SK-N-SH (cell line): ENCODE measurements around the gene NLN. TPM values are rescaled to one million over a fixed set of nuclear protein-coding genes. Genes with fewer than 3 reads are reported as not detected.

Experiments
- CTCF ChIA-PET: fragments of 300-600, 350-600 bp; formaldehyde crosslinking; extraction: SDS; loops from one replicate; lab custom pipeline; 2021; lab: Yijun Ruan, JAX
- POLR2A ChIA-PET: fragments of 350-600 bp; sonication (Branson Sonifier 250); formaldehyde crosslinking; extraction: SDS; loops from one replicate; lab custom pipeline; 2020; ENCODE audit warnings: antibody characterized with exemption, inconsistent platforms; lab: Yijun Ruan, JAX
- DNase-seq: peaks from one replicate; pipeline ENCODE4 v3.0.0; 2012
- H2AFZ ChIP-seq: fragments of 200-600 bp; sonication (generic); 2 replicates; pipeline ENCODE4 v1.8.1; 2016; ENCODE audit warnings: antibody characterized with exemption, mild to moderate bottlenecking, low read depth
- H3F3A ChIP-seq: fragments of 200-600 bp; sonication (generic); replicated peaks from 2 replicates; pipeline ENCODE3; 2016; ENCODE audit warnings: antibody characterized with exemption, mild to moderate bottlenecking; ENCODE audit not compliant: insufficient read depth
- H3K27ac ChIP-seq, 2 experiments: fragments of 200-500 bp in 1 of 2; fragments of 200-600 bp in 1 of 2; sonication (Bioruptor generic) in 1 of 2; sonication (generic), shearing (Covaris generic) in 1 of 2; 2 replicates each; pipeline versions ENCODE4 v1.5.1 to v1.6.1; 2014 to 2016; ENCODE audit warnings: low read depth in 2 of 2, inconsistent platforms in 1 of 2, low read length in 1 of 2, mild to moderate bottlenecking in 1 of 2, mixed read lengths in 1 of 2
- H3K27me3 ChIP-seq: fragments of 200-600 bp; sonication (generic), shearing (Covaris generic); 2 replicates; pipeline ENCODE4 v1.6.1; 2016; ENCODE audit warnings: mixed run types; ENCODE audit not compliant: insufficient read depth
- H3K36me3 ChIP-seq, 2 experiments: fragments of 200-500 bp in 1 of 2; fragments of 200-600 bp in 1 of 2; sonication (Bioruptor generic) in 1 of 2; sonication (generic) in 1 of 2; replicated peaks in 1 of 2; 2 replicates each; pipeline versions ENCODE3 to v1.5.1; 2014 to 2016; ENCODE audit warnings: low read length in 1 of 2, mild to moderate bottlenecking in 1 of 2; ENCODE audit not compliant: insufficient read depth in 2 of 2, control insufficient read depth in 1 of 2
- H3K4me1 ChIP-seq, 2 experiments: fragments of 200-500 bp in 1 of 2; fragments of 200-600 bp in 1 of 2; sonication (Bioruptor generic) in 1 of 2; sonication (generic), shearing (Covaris generic) in 1 of 2; 2 replicates each; pipeline versions ENCODE4 v1.5.1 to v1.6.1; 2014 to 2016; ENCODE audit warnings: low read depth in 1 of 2, low read length in 1 of 2, mixed run types in 1 of 2; ENCODE audit not compliant: insufficient read depth in 2 of 2, control insufficient read depth in 1 of 2
- H3K4me2 ChIP-seq: fragments of 200-600 bp; sonication (generic), shearing (Covaris generic); 2 replicates; pipeline ENCODE4 v1.6.1; 2017; ENCODE audit warnings: mixed run types
- H3K4me3 ChIP-seq, 2 experiments: fragments of 200-500 bp in 1 of 2; fragments of 200-600 bp in 1 of 2; sonication (Bioruptor generic) in 1 of 2; sonication (generic), shearing (Covaris generic) in 1 of 2; 2 replicates each; pipeline versions ENCODE4 v1.5.1 to v1.8.1; 2014 to 2016; ENCODE audit warnings: low read depth in 2 of 2, inconsistent platforms in 1 of 2, low read length in 1 of 2, mild to moderate bottlenecking in 1 of 2, mixed read lengths in 1 of 2, moderate library complexity in 1 of 2
- H3K79me2 ChIP-seq: fragments of 200-600 bp; sonication (generic); 2 replicates; pipeline ENCODE4 v1.8.1; 2017; ENCODE audit warnings: mild to moderate bottlenecking; ENCODE audit not compliant: insufficient read depth
- H3K9ac ChIP-seq: fragments of 200-600 bp; sonication (generic); 2 replicates; pipeline ENCODE4 v1.6.1; 2017; ENCODE audit warnings: mixed run types
- H3K9me2 ChIP-seq: fragments of 200-600 bp; sonication (generic); 2 replicates; pipeline ENCODE4 v1.6.1; 2017; ENCODE audit warnings: mixed run types
- H3K9me3 ChIP-seq: fragments of 200-600 bp; sonication (generic); 2 replicates; pipeline ENCODE4 v1.6.1; 2017; ENCODE audit warnings: mixed run types, mild to moderate bottlenecking, moderate library complexity
- H4K20me1 ChIP-seq: fragments of 200-600 bp; sonication (generic); 2 replicates; pipeline ENCODE4 v1.6.1; 2017; ENCODE audit warnings: mild to moderate bottlenecking, mixed run types; ENCODE audit not compliant: insufficient read depth
- EP300 ChIP-seq, 2 experiments: IDR thresholded peaks; 2 replicates each; pipeline versions ENCODE4 v1.4.0 to v1.6.1; 2012; ENCODE audit warnings: borderline replicate concordance in 1 of 2, low read depth in 1 of 2, low read length in 1 of 2
- FOSL2 ChIP-seq: IDR thresholded peaks from 2 replicates; pipeline ENCODE4 v1.4.0; 2012; ENCODE audit warnings: low read depth, mild to moderate bottlenecking, moderate library complexity, borderline replicate concordance
- FOXM1 ChIP-seq: IDR thresholded peaks from 2 replicates; pipeline ENCODE4 v1.4.0; 2012; ENCODE audit warnings: low read depth, mild to moderate bottlenecking
- MEF2A ChIP-seq: IDR thresholded peaks from 2 replicates; pipeline ENCODE4 v1.4.0; 2012; ENCODE audit warnings: low read depth, borderline replicate concordance
- NFIC ChIP-seq: IDR thresholded peaks from 2 replicates; pipeline ENCODE4 v1.4.0; 2012; ENCODE audit warnings: borderline replicate concordance
- RCOR1 ChIP-seq: fragments of 150-350 bp; IDR thresholded peaks from 2 replicates; pipeline ENCODE4 v1.6.1; 2017; ENCODE audit warnings: antibody characterized with exemption, low read length
- TAF1 ChIP-seq: IDR thresholded peaks from 2 replicates; pipeline ENCODE4 v1.6.1; 2012; ENCODE audit warnings: low read depth, mild to moderate bottlenecking, low read length, moderate library complexity, borderline replicate concordance
- TCF12 ChIP-seq: IDR thresholded peaks from 2 replicates; pipeline ENCODE4 v1.4.0; 2012
- WGBS: methylation state at CpG from one replicate; pipeline ENCODE4 v1.1.6; 2017; ENCODE audit warnings: low lambda C conversion rate; 5-methylcytosine and 5-hydroxymethylcytosine counted together
- polyA plus RNA-seq, 3 experiments: library from polyadenylated mRNA; depleted of rRNA; stranded (reverse); fragments of >200 nt; gene quantifications; 2 replicates each; pipeline ENCODE4 v1.2.3, GENCODE V29; 2012
- TF ChIP-seq, protein P1 (sequence below): IDR thresholded peaks from 2 replicates; pipeline ENCODE4 v1.4.0; 2012; ENCODE audit warnings: low read depth, borderline replicate concordance
- TF ChIP-seq, protein P2 (sequence below): fragments of 200-600 bp; sonication (generic); IDR thresholded peaks from 2 replicates; pipeline ENCODE4 v1.6.1; 2017; ENCODE audit warnings: antibody characterized with exemption, mild to moderate bottlenecking, moderate library complexity
- TF ChIP-seq, protein P3 (sequence below): IDR thresholded peaks from 2 replicates; pipeline ENCODE4 v1.4.0; 2012; ENCODE audit warnings: low read depth
- TF ChIP-seq, protein P4 (sequence below): IDR thresholded peaks from 2 replicates; pipeline ENCODE4; 2012
- TF ChIP-seq, protein P5 (sequence below): fragments of 150-350 bp; IDR thresholded peaks from 2 replicates; pipeline ENCODE4 v1.6.1; 2017; ENCODE audit warnings: antibody characterized with exemption, low read length, low read depth, borderline replicate concordance
- TF ChIP-seq, protein P6 (sequence below): IDR thresholded peaks from 2 replicates; pipeline ENCODE4 v1.4.0; 2012; ENCODE audit warnings: low read depth, borderline replicate concordance
- TF ChIP-seq, protein P7 (sequence below): fragments of 150-350 bp; IDR thresholded peaks from 2 replicates; pipeline ENCODE4 v1.6.1; 2016; ENCODE audit warnings: mild to moderate bottlenecking, low read depth, low read length

Gene NLN
- polyA plus RNA-seq, 1 of the 3 experiments (the other 2 are of a cell fraction), result 17.1 TPM

DNA sequence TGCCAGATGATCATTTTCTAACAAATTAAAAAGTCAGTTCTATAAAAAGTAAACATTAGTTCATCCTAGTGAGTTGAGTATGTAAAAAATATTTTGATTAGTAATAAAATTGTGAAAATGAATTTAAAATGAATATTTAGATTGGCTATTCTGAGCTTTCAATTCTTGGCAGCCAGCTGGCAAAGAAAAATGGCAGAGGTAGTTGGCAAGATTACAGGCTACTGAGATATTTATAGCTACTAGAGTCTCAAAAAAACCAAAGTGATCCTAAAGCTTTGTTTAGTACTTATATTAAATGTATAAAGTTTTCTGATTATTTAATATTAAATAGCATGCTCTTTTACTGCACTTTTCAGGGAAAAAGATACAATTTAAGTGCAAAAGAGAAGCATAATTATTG lies 25.1 kb upstream of the NLN start:
- Histone ChIP-seq H2AFZ (no peak overlapping the region), H3K36me3 (peaks cover 0 to 20% of the 10 kb centered on the region in 2 experiments), H3K4me3 (no peak overlapping the region), H3F3A (peaks cover 3% of the 10 kb centered on the region), H3K79me2 (no peaks in the 10 kb centered on the region), H3K27me3 (no peaks in the 10 kb centered on the region), H3K27ac (no peak overlapping the region), H3K9me2 (no peaks in the 10 kb centered on the region), H4K20me1 (no peaks in the 10 kb centered on the region), H3K9me3 (no peaks in the 10 kb centered on the region), H3K4me1 (peaks cover 0 to 7% of the 10 kb centered on the region in 2 experiments; a peak in 3 of 4 replicates), H3K4me2 (no peak overlapping the region), H3K9ac (no peak overlapping the region)
- ChIA-PET CTCF (no interaction called here), POLR2A (no interaction called here)
- DNase-seq, result no peak
- TF ChIP-seq NFIC (no peak), MEF2A (0 out of 2 replicates have a peak, but pooled peaks have one; percentile 27)

DNA sequence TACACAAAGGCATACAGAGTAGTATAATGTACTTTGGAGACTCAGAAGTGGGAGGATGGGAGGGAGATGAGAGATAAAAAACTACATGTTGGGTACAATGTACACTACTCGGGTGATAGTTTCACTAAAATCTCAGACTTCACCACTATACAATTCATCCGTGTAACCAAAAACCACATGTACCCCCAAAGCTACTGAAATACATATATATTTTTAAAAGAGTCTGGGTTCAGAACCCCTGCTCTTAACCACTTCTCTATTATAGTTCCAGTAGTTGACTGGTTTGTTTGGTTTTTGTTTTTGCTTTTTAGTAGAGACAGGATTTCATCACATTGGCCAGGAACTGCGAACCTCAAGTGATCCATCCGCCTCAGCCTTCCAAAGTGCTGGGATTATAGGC lies 22.7 kb upstream of the NLN start:
- WGBS, result 97% methylated on average over 4 of the region's 4 CpGs
- Histone ChIP-seq H3K9ac (no peak overlapping the region), H3K4me2 (no peak overlapping the region), H3K79me2 (no peaks in the 10 kb centered on the region), H3K36me3 (peaks cover 4 to 29% of the 10 kb centered on the region in 2 experiments), H3K4me1 (peaks cover 0 to 7% of the 10 kb centered on the region in 2 experiments; a peak in 3 of 4 replicates), H3K27me3 (no peaks in the 10 kb centered on the region), H2AFZ (no peak overlapping the region), H4K20me1 (no peaks in the 10 kb centered on the region), H3K9me2 (no peaks in the 10 kb centered on the region), H3K27ac (no peak overlapping the region), H3K9me3 (no peaks in the 10 kb centered on the region), H3K4me3 (no peak overlapping the region), H3F3A (peaks cover 7% of the 10 kb centered on the region)
- CTCF ChIA-PET, result interaction anchor here (0.6 kb wide), 1 partner anchor 461 kb away, joined by 3 read pairs; no protein-coding TSS in a partner anchor
- POLR2A ChIA-PET, result no interaction called here
- no peak for DNase-seq
- TF ChIP-seq TCF12 (no peak), RCOR1 (no peak), EP300 (IDR thresholded peaks at IDR 0.05; ENCODE audit: borderline replicate concordance in 1 of 2, low read depth in 1 of 2, low read length in 1 of 2) (no peak), FOSL2 (no peak), MEF2A (no peak), TAF1 (no peak), FOXM1 (no peak)
- TF ChIP-seq, protein P1, sequence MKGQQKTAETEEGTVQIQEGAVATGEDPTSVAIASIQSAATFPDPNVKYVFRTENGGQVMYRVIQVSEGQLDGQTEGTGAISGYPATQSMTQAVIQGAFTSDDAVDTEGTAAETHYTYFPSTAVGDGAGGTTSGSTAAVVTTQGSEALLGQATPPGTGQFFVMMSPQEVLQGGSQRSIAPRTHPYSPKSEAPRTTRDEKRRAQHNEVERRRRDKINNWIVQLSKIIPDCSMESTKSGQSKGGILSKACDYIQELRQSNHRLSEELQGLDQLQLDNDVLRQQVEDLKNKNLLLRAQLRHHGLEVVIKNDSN, result no peak
- TF ChIP-seq, protein P2, sequence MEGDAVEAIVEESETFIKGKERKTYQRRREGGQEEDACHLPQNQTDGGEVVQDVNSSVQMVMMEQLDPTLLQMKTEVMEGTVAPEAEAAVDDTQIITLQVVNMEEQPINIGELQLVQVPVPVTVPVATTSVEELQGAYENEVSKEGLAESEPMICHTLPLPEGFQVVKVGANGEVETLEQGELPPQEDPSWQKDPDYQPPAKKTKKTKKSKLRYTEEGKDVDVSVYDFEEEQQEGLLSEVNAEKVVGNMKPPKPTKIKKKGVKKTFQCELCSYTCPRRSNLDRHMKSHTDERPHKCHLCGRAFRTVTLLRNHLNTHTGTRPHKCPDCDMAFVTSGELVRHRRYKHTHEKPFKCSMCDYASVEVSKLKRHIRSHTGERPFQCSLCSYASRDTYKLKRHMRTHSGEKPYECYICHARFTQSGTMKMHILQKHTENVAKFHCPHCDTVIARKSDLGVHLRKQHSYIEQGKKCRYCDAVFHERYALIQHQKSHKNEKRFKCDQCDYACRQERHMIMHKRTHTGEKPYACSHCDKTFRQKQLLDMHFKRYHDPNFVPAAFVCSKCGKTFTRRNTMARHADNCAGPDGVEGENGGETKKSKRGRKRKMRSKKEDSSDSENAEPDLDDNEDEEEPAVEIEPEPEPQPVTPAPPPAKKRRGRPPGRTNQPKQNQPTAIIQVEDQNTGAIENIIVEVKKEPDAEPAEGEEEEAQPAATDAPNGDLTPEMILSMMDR, result no peak
- TF ChIP-seq, protein P3, sequence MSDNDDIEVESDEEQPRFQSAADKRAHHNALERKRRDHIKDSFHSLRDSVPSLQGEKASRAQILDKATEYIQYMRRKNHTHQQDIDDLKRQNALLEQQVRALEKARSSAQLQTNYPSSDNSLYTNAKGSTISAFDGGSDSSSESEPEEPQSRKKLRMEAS, result no peak
- TF ChIP-seq, protein P4, sequence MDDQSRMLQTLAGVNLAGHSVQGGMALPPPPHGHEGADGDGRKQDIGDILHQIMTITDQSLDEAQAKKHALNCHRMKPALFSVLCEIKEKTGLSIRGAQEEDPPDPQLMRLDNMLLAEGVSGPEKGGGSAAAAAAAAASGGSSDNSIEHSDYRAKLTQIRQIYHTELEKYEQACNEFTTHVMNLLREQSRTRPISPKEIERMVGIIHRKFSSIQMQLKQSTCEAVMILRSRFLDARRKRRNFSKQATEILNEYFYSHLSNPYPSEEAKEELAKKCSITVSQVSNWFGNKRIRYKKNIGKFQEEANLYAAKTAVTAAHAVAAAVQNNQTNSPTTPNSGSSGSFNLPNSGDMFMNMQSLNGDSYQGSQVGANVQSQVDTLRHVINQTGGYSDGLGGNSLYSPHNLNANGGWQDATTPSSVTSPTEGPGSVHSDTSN, result no peak
- TF ChIP-seq, protein P5, sequence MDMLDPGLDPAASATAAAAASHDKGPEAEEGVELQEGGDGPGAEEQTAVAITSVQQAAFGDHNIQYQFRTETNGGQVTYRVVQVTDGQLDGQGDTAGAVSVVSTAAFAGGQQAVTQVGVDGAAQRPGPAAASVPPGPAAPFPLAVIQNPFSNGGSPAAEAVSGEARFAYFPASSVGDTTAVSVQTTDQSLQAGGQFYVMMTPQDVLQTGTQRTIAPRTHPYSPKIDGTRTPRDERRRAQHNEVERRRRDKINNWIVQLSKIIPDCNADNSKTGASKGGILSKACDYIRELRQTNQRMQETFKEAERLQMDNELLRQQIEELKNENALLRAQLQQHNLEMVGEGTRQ, result no peak
- TF ChIP-seq, protein P6, sequence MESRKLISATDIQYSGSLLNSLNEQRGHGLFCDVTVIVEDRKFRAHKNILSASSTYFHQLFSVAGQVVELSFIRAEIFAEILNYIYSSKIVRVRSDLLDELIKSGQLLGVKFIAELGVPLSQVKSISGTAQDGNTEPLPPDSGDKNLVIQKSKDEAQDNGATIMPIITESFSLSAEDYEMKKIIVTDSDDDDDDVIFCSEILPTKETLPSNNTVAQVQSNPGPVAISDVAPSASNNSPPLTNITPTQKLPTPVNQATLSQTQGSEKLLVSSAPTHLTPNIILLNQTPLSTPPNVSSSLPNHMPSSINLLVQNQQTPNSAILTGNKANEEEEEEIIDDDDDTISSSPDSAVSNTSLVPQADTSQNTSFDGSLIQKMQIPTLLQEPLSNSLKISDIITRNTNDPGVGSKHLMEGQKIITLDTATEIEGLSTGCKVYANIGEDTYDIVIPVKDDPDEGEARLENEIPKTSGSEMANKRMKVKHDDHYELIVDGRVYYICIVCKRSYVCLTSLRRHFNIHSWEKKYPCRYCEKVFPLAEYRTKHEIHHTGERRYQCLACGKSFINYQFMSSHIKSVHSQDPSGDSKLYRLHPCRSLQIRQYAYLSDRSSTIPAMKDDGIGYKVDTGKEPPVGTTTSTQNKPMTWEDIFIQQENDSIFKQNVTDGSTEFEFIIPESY, result no peak
- TF ChIP-seq, protein P7, sequence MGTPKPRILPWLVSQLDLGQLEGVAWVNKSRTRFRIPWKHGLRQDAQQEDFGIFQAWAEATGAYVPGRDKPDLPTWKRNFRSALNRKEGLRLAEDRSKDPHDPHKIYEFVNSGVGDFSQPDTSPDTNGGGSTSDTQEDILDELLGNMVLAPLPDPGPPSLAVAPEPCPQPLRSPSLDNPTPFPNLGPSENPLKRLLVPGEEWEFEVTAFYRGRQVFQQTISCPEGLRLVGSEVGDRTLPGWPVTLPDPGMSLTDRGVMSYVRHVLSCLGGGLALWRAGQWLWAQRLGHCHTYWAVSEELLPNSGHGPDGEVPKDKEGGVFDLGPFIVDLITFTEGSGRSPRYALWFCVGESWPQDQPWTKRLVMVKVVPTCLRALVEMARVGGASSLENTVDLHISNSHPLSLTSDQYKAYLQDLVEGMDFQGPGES, result no peak
